ENCODE data around the gene CUL1. TPM values are rescaled to one million over a fixed set of nuclear protein-coding genes. Genes with fewer than 3 reads are reported as not detected.

The CUL1 gene
- polyA plus RNA-seq, 5 donors = 46.2 to 66.8 (median 58.4) TPM

GRCh38 chr7:148715027-148715426 lies 16.3 kb downstream of the CUL1 start:
- DNase-seq = no peak

DNA sequence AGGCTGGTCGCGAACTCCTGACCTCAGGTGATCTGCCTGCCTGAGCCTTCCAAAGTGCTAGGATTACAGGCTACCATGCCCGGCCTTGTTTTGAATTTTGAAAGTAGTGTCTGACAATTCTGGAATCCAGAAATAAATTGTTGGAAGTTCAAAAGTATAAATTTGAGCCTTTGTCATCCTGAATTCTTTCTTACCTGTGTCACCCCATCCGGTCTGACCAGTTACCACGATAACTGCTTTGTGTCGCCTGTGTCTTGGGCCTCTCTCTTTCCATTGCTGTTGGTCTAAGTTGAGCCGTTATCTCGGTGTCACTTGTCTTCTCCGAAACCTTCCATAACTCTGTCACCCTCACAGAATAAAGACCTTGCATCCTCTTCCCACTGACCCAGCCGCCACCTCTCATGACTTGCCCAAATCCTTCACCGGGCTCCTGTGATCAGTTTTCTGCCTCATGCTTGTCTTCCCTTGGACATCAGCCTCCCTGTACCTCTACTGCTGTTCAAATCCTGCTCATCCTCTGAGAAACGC lies 18.6 kb downstream of the CUL1 start:
- no peak for DNase-seq

GRCh38 chr7:148718431-148718830 lies 19.7 kb downstream of the CUL1 start:
- no peak for DNase-seq

DNA sequence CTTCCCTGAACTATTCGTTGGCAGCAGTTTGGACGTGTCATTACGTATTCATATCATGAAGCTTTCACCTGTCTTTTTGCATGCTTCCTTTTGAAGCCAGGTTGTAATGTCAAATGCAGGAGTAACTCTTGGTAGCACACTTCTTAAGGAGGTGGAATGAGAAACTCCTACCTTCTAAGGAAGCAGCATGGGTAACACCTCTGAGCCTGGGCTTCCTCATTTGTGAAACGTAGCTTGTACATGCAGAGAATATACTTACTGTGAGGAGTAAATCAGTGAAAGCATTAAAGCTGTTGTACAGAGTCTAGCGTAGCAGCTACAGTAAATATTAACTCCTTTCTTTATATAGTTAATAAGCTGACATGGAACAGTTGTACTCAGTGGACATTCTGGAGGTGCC lies 21.1 kb downstream of the CUL1 start:
- DNase-seq = no peak

DNA sequence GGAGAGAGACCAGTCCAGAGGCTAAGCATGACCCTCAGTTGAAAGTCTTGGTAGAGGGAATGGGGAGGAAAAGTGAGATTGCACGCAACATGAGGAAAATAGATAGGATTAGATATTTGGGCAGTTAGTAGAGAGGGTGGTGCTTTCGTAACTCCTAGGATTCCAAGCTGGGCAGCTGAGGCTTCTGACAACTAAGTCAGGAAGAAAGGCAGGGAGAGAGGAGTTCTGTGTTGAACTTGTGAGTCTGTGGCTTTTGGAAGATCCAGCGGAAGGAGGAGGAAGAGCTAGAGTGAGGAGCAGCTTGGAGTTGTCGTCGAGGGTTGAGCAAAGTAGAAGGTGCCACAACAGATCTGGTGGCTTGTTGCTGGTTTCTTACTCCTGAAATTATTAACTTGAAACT lies 21.8 kb downstream of the CUL1 start:
- DNase-seq = no peak

- no peak for DNase-seq
Measured at GRCh38 chr7:148721390-148721789, 22.7 kb downstream of the CUL1 start.

DNA sequence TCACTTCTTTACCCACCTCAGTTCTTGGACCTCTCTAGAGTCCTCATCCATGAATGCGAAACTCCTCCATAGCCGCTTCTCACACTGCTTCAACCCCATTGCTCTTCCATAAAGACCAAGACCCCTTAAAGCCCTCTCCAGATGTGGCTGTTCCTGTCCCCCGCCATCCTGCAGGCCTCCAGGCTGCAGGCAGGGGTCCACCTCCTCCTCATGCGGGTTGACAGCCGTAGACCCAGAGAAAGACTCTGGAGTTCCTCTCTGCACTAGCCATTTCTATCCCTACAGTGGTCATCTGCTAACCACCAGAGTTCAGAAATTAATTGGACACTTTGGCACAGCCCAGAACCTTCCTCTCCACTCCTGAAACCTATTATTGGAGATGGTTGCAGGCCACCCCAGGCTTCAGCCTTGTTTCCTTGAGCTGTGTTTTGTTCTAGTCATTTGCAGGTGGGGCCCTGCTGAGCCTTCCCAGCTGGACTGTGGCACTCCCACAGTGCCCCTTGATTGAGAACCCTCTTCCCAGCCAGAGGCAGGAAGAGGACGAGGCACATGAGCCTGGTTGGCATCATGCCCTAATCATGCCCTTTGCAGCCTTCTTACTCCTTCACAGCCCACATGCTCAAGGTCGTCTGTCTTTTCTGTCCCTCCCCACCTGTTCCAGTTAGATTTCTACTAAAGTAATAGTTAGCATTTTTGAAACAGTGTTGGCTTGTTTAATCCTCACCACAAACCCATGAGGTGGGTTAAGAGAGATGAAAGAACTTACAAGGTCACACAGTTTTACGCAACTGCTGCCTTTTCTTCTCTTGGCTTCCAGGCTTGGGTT lies 23.9 kb downstream of the CUL1 start:
- no peak for DNase-seq

GRCh38 chr7:148723166-148723559 lies 24.5 kb downstream of the CUL1 start:
- DNase-seq = no peak

GRCh38 chr7:148723846-148724245 lies 25.1 kb downstream of the CUL1 start:
- no peak for DNase-seq

- DNase-seq = no peak
Measured at GRCh38 chr7:148726385-148726784, 27.7 kb downstream of the CUL1 start.

GRCh38 chr7:148727501-148728278 lies 29.0 kb downstream of the CUL1 start:
- DNase-seq = no peak

DNA sequence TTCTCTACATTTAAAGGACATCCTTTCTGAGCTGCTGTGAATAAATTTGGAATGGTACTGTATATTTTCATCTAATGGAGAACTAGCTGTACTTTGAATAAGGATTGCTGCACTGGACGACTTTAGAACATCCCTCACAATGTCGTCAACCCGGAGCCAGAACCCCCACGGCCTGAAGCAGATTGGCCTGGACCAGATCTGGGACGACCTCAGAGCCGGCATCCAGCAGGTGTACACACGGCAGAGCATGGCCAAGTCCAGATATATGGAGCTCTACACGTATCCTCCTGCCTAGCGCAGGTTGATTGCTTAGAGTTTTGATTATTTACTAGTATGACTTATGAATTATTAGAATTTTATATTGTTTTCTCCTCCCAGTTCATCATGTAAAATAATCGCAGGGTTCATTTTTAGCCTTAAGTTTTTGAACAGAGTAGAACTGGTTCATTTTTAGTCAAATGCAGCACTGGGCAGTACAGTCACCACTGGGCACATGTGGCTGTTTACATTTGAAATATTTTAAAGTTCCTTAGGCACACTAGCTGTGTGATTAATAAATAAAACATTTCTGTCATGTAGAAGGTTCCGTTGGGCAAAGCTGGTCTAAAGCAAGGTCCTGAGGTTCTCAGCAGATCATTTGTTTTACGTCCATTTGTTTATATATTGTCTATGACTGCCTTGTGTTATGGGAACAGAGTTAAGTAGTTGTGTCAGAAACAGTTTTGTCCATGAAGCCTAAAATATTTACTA lies 31.5 kb downstream of the CUL1 start:
- DNase-seq = no peak

GRCh38 chr7:148732862-148733261 lies 34.2 kb downstream of the CUL1 start:
- no peak for DNase-seq

DNA sequence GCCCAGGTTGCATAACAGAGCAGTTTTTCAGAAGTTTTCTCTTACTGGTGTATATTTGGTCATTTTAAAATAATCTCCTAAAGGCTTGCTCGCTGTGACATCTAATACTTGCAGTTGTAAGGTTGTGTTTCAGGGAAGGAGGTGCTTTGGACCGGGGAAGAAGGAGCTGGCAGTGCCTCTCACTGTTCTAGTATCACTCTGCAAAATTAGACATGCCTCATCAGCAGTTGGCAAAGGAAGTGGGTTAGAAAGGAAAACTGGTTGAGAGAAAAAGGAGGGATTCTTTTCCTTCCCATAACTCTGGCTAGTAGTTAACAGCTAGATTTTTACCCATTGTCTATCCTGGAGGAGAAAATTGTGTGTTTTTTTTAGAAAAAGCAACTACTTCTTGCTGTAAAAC lies 34.8 kb downstream of the CUL1 start:
- DNase-seq = no peak

DNA sequence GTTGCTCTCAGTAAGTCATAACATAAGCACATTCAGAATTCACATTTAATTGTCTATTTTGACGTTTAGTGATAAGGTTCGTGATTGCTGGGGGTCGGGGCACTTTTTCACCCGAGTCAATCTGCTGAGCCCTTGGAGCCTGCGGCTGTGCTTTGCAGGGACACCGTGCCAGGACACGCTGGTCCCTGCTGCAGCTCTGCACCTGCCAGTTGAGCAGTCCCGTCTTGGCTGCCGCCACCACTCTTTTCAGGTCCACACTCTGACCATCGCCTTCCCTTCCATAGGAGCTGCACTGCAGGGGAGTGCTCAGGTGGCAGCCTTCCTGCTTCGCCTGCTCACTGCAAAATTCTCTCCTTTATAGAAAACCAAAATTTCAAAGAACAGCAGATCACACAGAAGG lies 36.4 kb downstream of the CUL1 start:
- DNase-seq = no peak

GRCh38 chr7:148735967-148736366 lies 37.3 kb downstream of the CUL1 start:
- DNase-seq = no peak

DNA sequence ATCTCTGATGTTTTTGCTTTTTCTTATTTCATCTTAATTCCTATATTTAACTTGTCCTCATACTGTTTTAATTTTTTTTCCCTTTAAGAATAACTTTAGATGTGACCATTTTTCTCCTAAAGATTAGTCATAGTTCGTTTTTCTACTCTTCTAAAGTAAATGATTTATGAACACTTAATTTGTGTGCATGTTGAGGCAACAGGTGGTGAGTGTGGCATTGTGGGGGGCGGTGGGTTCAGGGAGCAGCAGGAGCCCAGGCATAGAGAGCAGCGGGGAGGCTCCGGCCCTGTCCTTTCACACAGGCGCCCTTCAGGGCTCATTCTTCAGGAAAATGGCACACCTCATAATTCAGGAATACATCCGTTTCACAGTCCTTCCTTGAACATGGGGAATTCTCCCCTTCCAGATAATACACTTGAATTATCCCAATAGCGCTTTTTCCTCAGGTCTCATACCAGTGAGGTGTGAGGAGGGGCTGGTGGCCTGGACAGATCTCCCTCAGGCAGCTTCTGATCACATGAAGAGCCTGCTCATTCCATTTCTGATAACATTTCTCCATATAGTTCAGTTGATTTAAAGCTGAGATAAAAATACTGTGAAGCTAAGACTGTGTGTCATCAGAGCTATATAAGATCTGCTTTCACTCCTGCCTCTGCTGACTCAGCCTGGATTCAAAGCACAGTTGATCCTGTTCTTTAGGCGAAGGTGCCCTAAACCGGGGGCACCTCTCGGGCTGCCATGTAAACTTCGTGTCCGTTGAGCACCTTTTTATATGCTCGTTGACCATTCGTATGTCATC lies 40.2 kb downstream of the CUL1 start:
- DNase-seq = no peak

DNA sequence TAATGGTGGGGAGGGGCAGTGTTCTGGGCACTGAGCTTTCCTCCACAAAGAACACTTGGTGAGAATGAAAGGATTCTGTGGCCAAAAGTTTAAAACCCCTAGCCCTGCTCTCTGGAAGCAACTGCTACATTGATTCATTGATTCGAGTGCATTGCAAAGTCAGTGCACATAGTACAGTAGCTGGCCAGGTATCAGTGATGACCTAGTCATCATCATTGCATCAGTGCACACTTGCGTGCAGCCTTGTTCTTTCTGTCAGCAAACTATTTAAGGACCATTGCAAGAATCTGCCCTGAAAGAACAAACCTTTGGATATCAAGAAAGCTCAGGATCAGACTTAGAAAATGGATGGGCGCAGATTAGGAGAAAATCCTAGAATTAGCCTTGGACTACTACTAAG lies 47.4 kb downstream of the CUL1 start:
- no peak for DNase-seq

- peak in 1 of 2 donors; percentile 7 for DNase-seq
Measured at GRCh38 chr7:148747274-148747673, 48.6 kb downstream of the CUL1 start.

- no peak for DNase-seq
Measured at GRCh38 chr7:148750442-148751355, 52.0 kb downstream of the CUL1 start.

All from right lung (tissue), 5 donors.